GM21526 (cell line): ENCODE results near the gene CCL15.
"Not testable (repeated sequence)": the region's sequence is repeated elsewhere in the genome, so short reads cannot be mapped to it uniquely, and the experiment has no call there.

Experiments used
- ATAC-seq: cut with Tn5 transposase; IDR thresholded peaks from one replicate; pipeline ENCODE4 v1.9.1; 2021; ENCODE audit warnings: moderate library complexity; ENCODE audit not compliant: unreplicated experiment, low FRiP score

CCL15 gene, protein sequence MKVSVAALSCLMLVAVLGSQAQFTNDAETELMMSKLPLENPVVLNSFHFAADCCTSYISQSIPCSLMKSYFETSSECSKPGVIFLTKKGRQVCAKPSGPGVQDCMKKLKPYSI

GRCh38 chr17:36001110-36001771 is at the start of gene CCL15:
Gene CCL15, minus strand, starts transcription at chr17:36001553. Its CDS starts 61 bp downstream, at chr17:36001492.
- no peak for ATAC-seq

- ATAC-seq, result no peak
These were observed 48.3 kb upstream of the CCL15 start for GRCh38 chr17:36049643-36050042.

DNA sequence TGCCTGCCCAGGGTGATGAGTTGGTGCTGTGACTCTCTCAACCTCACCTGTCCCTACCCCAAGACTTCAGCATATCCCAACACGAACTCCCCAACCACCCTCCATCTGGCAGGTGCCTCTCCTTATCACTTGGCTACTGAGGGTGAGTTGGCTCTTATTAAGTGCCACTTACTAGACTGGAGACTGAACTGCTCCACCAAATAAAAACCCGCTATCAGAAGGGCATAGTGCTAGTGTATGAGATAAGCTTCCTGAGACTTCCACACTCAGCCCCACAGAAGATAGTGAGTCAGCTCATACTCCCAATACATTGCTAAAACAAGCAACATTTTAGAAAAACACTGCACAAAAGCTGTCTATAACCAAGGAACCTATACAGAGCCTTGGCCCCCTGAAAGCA is 46.7 kb upstream of the CCL15 start:
- no peak for ATAC-seq

DNA sequence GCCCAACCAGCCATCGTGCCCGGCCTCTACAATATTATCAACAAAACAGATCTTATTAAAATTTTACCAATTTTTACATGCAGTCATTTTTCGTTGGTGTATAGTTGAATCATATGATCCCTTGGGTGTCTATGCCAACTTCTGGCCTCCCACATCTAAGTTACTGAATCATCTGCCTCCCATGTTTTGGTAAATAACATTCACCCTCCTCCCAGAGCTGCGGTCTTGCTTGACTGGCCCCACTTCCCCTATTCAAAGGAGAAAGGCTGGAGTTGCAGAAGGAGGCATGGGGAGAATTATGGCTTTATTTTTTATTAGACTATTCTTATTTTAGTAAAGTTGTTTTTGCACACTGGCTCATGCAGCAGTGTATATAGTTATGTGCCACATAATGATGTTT is 34.9 kb upstream of the CCL15 start:
- no peak for ATAC-seq

GRCh38 chr17:36034127-36034526 is 32.8 kb upstream of the CCL15 start:
- no peak for ATAC-seq

DNA sequence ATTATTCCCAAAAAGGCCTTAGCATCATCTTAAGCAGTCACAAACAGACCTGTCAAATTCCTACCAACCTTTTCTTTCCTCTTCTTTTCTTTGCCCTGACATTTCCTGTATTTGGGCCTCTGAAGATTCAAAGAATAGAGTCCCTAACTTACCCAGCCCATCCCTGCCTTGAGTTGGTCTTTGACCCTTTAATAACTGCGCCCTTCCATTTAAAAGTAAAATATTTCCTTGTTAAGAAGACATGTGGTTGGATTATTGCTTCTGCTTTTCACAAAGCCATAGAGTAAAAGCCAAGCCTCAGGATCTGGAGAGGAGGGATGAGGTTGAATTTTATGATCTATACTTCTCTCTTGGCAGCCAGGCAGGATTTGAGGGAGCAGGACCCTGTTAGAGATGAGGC is 29.6 kb upstream of the CCL15 start:
- no peak for ATAC-seq

- no peak for ATAC-seq
These were observed 26.4 kb upstream of the CCL15 start for GRCh38 chr17:36027761-36028160.

DNA sequence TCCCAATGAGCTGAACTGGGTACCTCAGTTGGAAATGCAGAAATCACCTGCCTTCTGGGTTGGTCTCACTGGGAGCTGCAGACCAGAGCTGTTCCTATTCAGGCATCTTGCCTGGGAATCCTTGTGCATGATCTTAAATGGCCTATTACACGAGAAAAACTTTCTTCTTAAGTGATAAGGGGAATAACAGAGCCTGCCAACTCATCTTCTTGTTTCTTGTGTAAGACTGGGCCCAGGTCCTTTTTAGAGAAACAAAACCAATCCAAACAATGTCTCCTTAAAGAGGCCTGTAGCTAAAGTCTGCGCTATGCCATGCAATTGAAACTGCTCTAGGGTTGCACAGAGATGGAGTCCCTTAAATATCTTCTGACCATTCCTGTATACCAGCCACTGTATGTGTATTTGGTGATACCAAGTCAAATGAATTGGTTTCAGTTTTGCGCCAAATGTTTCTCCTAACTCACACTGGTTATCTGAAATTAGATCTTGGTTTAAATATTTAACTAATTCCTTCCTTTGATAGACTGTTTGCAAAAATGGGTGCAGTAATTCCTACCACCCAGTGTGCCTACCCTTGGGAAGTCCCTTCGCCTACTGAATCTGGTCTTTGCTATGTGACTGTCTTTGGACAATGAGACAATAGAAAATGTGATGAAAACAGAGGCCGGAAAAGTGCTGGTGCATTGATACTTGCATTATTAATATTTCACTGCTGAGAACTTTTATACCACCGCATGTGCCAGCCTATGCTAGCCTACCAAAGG is 22.9 kb upstream of the CCL15 start:
- ATAC-seq, result no peak

- ATAC-seq, result no peak
These were observed 18.1 kb upstream of the CCL15 start for GRCh38 chr17:36019423-36019822.

DNA sequence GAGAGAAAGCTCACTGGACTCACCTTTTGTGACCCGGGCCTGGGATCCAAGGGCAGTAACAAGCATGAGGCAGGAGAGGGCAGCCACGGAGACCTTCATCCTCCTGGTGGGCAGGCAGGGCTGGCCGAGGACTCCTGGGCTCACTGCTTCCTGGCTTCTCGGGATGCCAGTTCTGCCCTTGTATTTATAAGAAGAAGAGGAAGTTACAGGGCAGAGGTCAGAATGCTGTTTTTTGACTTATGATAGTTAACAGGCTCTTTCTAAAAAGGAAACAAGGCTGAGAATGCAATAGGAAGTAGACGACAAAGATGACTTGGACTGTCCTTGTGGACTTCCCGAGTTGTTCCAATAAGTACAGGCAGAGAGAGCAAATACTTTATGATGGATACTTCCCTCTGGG is 16.4 kb upstream of the CCL15 start, which contains the start of gene CCL23:
CCL23 (minus strand) TSS at position 174 of the 400 bp plus-strand sequence; CDS start at position 99, 75 bp downstream.
- no peak for ATAC-seq

GRCh38 chr17:36016555-36016954 is 15.2 kb upstream of the CCL15 start:
- no peak for ATAC-seq

GRCh38 chr17:36015895-36016294 is 14.5 kb upstream of the CCL15 start:
- ATAC-seq, result not testable (repeated sequence)

GRCh38 chr17:36014946-36015345 is 13.6 kb upstream of the CCL15 start:
- no peak for ATAC-seq

DNA sequence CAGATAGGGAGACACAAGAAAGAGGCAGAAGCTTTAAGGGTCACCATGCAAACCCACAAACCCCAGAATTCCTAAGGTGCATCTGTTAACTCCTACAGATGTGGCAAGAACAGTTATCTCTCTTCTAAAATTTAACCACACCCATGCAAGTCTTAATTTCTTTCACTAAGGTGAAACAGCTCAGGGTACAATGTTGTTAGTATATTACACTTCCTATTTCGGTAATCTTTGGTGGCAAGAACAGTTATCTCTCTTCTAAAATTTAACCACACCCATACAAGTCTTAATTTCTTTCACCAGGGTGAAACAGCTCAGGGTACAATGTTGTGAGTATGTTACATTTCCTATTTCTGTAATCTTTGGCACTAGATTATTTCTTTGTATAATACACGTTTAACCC is 9.8 kb upstream of the CCL15 start:
- ATAC-seq, result no peak

- no peak for ATAC-seq
These were observed 7.8 kb upstream of the CCL15 start for GRCh38 chr17:36008998-36009665.

DNA sequence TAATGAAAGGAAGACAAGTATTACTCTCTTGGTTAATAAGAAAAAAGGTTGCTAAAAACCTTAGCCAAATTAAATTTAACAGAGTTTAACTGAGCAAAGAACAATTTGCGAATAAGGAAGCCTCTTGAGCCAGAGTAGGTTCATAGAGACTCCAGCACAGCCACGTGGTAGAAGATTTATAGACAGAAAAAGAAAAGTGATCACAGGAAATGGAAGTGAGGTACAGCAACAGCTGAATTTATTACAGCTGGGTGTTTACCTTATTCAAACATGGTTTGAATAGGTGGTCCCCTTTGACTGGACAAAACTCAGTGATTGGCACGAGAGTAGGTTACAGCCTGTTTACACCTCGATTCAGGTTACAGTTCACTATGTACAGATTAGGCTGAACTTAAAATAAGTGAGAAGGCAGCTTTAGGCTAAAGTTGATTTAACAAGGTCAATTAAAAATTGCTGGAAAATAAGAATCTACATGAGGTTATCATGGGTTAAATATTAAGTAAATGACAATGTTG is 3.3 kb upstream of the CCL15 start:
- no peak for ATAC-seq

- no peak for ATAC-seq
These were observed 1.3 kb upstream of the CCL15 start for GRCh38 chr17:36002631-36003030.

GRCh38 chr17:36001862-36002603 is 680 bp upstream of the CCL15 start:
- no peak for ATAC-seq

DNA sequence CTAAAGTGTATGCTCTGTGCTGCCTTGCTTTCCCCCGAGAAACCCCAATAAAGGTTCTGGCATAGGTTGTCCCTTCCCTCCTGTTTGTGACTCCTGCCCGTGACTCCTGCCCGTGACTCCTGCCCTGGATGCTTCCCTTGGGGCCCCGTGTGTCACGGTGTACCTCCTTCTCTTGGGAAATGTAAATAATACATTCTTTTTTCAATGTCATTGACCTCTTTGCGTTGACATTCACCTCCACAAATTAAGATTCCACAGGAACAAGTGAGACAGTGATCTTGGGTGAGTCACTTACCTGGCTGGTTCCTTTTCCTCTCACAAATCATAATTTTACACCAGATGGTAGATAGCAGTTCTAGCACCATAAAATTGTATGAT is 632 bp downstream of the CCL15 start:
- ATAC-seq, result no peak

- no peak for ATAC-seq
These were observed 2.6 kb downstream of the CCL15 start for GRCh38 chr17:35998756-35999155.
